Left renal pelvis (tissue), 4 donors: ENCODE measurements around the gene KRT72. TPM values are rescaled to one million over a fixed set of nuclear protein-coding genes. Genes with fewer than 3 reads are reported as not detected.

ENCODE experiments used
- DNase-seq, 4 donors: peaks; one replicate each; pipeline ENCODE4 v3.0.0-alpha.2; 2013; ENCODE audit warnings: low read depth in 4 of 4, low spot score in 3 of 4
- polyA plus RNA-seq, 4 donors: library from polyadenylated mRNA; unstranded; fragments of 120-200 nt; gene quantifications; one replicate each; pipeline ENCODE4 v1.2.1, GENCODE V29; 2013; ENCODE audit not compliant: insufficient read length in 4 of 4

Gene KRT72
- polyA plus RNA-seq, 4 donors, result not detected

GRCh38 chr12:52551216-52551865, 49.9 kb downstream of the KRT72 start:
- no peak for DNase-seq

- no peak for DNase-seq
Observed at GRCh38 chr12:52546126-52546525, 55.1 kb downstream of the KRT72 start.

- no peak for DNase-seq
Observed at GRCh38 chr12:52543985-52544883, 57.0 kb downstream of the KRT72 start.

- no peak for DNase-seq
Observed at GRCh38 chr12:52542785-52543318, 58.4 kb downstream of the KRT72 start.

- no peak for DNase-seq
Observed at GRCh38 chr12:52542157-52542556, 59.1 kb downstream of the KRT72 start.

GRCh38 chr12:52541709-52542108, 59.6 kb downstream of the KRT72 start:
- no peak for DNase-seq

- no peak for DNase-seq
Observed at GRCh38 chr12:52540531-52540930, 60.7 kb downstream of the KRT72 start.

GRCh38 chr12:52539821-52540173, 61.5 kb downstream of the KRT72 start:
- no peak for DNase-seq

GRCh38 chr12:52539083-52539820, 62.0 kb downstream of the KRT72 start:
- peak in 2 of 4 donors; percentile 3 to 12 for DNase-seq

GRCh38 chr12:52537101-52537500, 64.2 kb downstream of the KRT72 start:
- DNase-seq, result no peak

Other genes with a start within 250 kb of the KRT72 start
- under 1 TPM in 1 of 4 donors, not detected in 3; 0.12 TPM for gene KRT85, start 234.0 kb downstream of the KRT72 start, polyA plus RNA-seq
- not detected for gene KRT84, start 215.8 kb downstream of the KRT72 start, polyA plus RNA-seq
- not detected for gene KRT82, start 195.1 kb downstream of the KRT72 start, polyA plus RNA-seq
- gene KRT75, start 167.1 kb downstream of the KRT72 start, polyA plus RNA-seq, result not detected
- under 1 TPM in 1 of 4 donors, not detected in 3; 0.22 TPM for gene KRT6B, start 149.3 kb downstream of the KRT72 start, polyA plus RNA-seq
- gene KRT6C, start 127.7 kb downstream of the KRT72 start, polyA plus RNA-seq, result not detected
- gene KRT6A, start 108.2 kb downstream of the KRT72 start, polyA plus RNA-seq, result under 1 TPM in 1 of 4 donors, not detected in 3; 0.07 TPM
- gene KRT5, start 81.1 kb downstream of the KRT72 start, polyA plus RNA-seq, result 1 to 10 TPM in 1 of 4 donors, under 1 TPM in 3; 0.17 to 1.4 (median 0.37) TPM
- gene KRT71, start 48.3 kb downstream of the KRT72 start, polyA plus RNA-seq, result under 1 TPM in 1 of 4 donors, not detected in 3; 0.30 TPM
- not detected for gene KRT74, start 27.6 kb downstream of the KRT72 start, polyA plus RNA-seq
- not detected for gene KRT73, start 17.1 kb upstream of the KRT72 start, polyA plus RNA-seq
- not detected for gene KRT2, start 50.7 kb upstream of the KRT72 start, polyA plus RNA-seq
- gene KRT1, start 78.9 kb upstream of the KRT72 start, polyA plus RNA-seq, result 1 to 10 TPM in 1 of 4 donors, under 1 TPM in 3; 0.34 to 2.5 (median 0.39) TPM
- gene KRT77, start 102.1 kb upstream of the KRT72 start, polyA plus RNA-seq, result not detected
- gene KRT76, start 175.9 kb upstream of the KRT72 start, polyA plus RNA-seq, result not detected
- not detected for gene KRT3, start 194.7 kb upstream of the KRT72 start, polyA plus RNA-seq
- 1 to 10 TPM in 1 of 4 donors, under 1 TPM in 3; 0.17 to 2.7 (median 0.65) TPM for gene KRT4, start 212.7 kb upstream of the KRT72 start, polyA plus RNA-seq
- gene KRT79, start 232.8 kb upstream of the KRT72 start, polyA plus RNA-seq, result under 1 TPM in 1 of 4 donors, not detected in 3; 0.09 TPM
- not detected for gene KRT78, start 247.5 kb upstream of the KRT72 start, polyA plus RNA-seq